H1 (cell line): ENCODE results near the gene RPL6. TPM values are rescaled to one million over a fixed set of nuclear protein-coding genes. Genes with fewer than 3 reads are reported as not detected.

Experiments used
- CTCF ChIA-PET: fragments of 300-600 bp; sonication (Branson Sonifier 250); formaldehyde crosslinking; loops from one replicate; lab custom pipeline; 2021; ENCODE audit not compliant: partially characterized antibody; lab: Charles Lee
- POLR2A ChIA-PET: fragments of 300-600 bp; sonication (Branson Sonifier 250); formaldehyde crosslinking; loops from one replicate; lab custom pipeline; 2021; ENCODE audit warnings: inconsistent platforms; ENCODE audit not compliant: partially characterized antibody; lab: Charles Lee
- DNase-seq, 2 experiments: peaks; one replicate each; pipeline versions ENCODE4 v3.0.0 to v3.0.0-alpha.2; 2010 to 2022; ENCODE audit warnings: low spot score in 2 of 2, low read depth in 1 of 2, mixed read lengths in 1 of 2
- FAIRE-seq: peaks from 2 replicates; lab custom pipeline; 2011; peaks lifted over from hg19 to GRCh38; lab: Jason Lieb, UNC
- H2AFZ ChIP-seq: 2 replicates; pipeline ENCODE4 v1.8.1; 2012; ENCODE audit warnings: low read length, inconsistent platforms
- H2AK5ac ChIP-seq: 2 replicates; pipeline ENCODE4 v1.6.1; 2013; ENCODE audit warnings: low read depth, low read length
- H2BK120ac ChIP-seq: replicated peaks from 2 replicates; pipeline ENCODE3; 2013; ENCODE audit warnings: low read depth, low read length, inconsistent platforms
- H2BK12ac ChIP-seq: 2 replicates; pipeline ENCODE4 v1.6.1; 2013; ENCODE audit warnings: low read depth, low read length
- H2BK15ac ChIP-seq: 2 replicates; pipeline ENCODE4 v1.6.1; 2013; ENCODE audit warnings: low read length
- H2BK20ac ChIP-seq: 2 replicates; pipeline ENCODE4 v1.6.1; 2013; ENCODE audit warnings: low read length
- H2BK5ac ChIP-seq: 2 replicates; pipeline ENCODE4 v1.6.1; 2013; ENCODE audit warnings: low read depth, low read length
- H3K14ac ChIP-seq: 2 replicates; pipeline ENCODE4 v1.6.1; 2013; ENCODE audit warnings: inconsistent platforms; ENCODE audit not compliant: insufficient read length
- H3K18ac ChIP-seq: 2 replicates; pipeline ENCODE4 v1.6.1; 2013; ENCODE audit warnings: low read length; ENCODE audit errors: extremely low read depth
- H3K23ac ChIP-seq: 2 replicates; pipeline ENCODE4 v1.6.1; 2013; ENCODE audit warnings: inconsistent platforms; ENCODE audit not compliant: insufficient read length
- H3K23me2 ChIP-seq: 2 replicates; pipeline ENCODE4 v1.6.1; 2013; ENCODE audit warnings: low read depth, low read length
- H3K27ac ChIP-seq: 2 replicates; pipeline ENCODE4 v1.6.1; 2011; ENCODE audit warnings: low read depth, low read length, inconsistent platforms
- H3K27me3 ChIP-seq, 4 experiments: replicated peaks in 1 of 4; 1 replicate in 1 of 4; 2 replicates in 3 of 4; pipeline versions ENCODE4 v1.6.1 to v1.8.1; 2011 to 2013; ENCODE audit warnings: low read length in 3 of 4, mild to moderate bottlenecking in 3 of 4, inconsistent platforms in 2 of 4, mixed read lengths in 2 of 4, moderate library complexity in 1 of 4; ENCODE audit not compliant: control insufficient read depth in 3 of 4, insufficient read depth in 3 of 4; ENCODE audit errors: extremely low read depth in 1 of 4
- H3K36me3 ChIP-seq, 4 experiments: 2 replicates each; pipeline versions ENCODE4 v1.6.1 to v1.8.1; 2011 to 2013; ENCODE audit warnings: mild to moderate bottlenecking in 4 of 4, low read length in 3 of 4, moderate library complexity in 2 of 4, control low read depth in 1 of 4, inconsistent platforms in 1 of 4; ENCODE audit not compliant: insufficient read depth in 4 of 4, control insufficient read depth in 2 of 4
- H3K4ac ChIP-seq: replicated peaks from 2 replicates; pipeline ENCODE3; 2013; ENCODE audit warnings: low read length, low read depth, mixed read lengths, inconsistent platforms; ENCODE audit not compliant: insufficient read length
- H3K4me1 ChIP-seq, 4 experiments: replicated peaks in 1 of 4; 1 replicate in 1 of 4; 2 replicates in 3 of 4; pipeline versions ENCODE4 v1.6.1 to v1.8.1; 2011 to 2013; ENCODE audit warnings: low read length in 3 of 4, inconsistent platforms in 2 of 4, mixed read lengths in 1 of 4; ENCODE audit not compliant: insufficient read depth in 4 of 4, control insufficient read depth in 3 of 4
- H3K4me2 ChIP-seq, 2 experiments: 2 replicates each; pipeline versions ENCODE4 v1.6.1 to v1.8.1; 2011 to 2013; ENCODE audit warnings: low read depth in 2 of 2, low read length in 2 of 2, control low read depth in 1 of 2, inconsistent platforms in 1 of 2, mild to moderate bottlenecking in 1 of 2; ENCODE audit not compliant: insufficient read depth in 1 of 2
- H3K4me3 ChIP-seq, 4 experiments: fragments of 200-600, 300-600 bp in 1 of 4; sonication (generic), shearing (Covaris generic), sonication (Bioruptor Twin) in 1 of 4; 2 replicates each; pipeline versions ENCODE4 v1.5.1 to v1.8.1; 2011 to 2016; ENCODE audit warnings: low read length in 4 of 4, low read depth in 3 of 4, control low read depth in 2 of 4, inconsistent platforms in 2 of 4, mild to moderate bottlenecking in 2 of 4, mixed read lengths in 1 of 4, moderate library complexity in 1 of 4; ENCODE audit not compliant: insufficient read depth in 2 of 4; ENCODE audit errors: extremely low read depth in 1 of 4
- H3K56ac ChIP-seq: replicated peaks from 2 replicates; pipeline ENCODE3; 2013; ENCODE audit warnings: low read depth, mild to moderate bottlenecking, mixed read lengths, low read length, inconsistent platforms; ENCODE audit not compliant: insufficient read length
- H3K79me1 ChIP-seq: 2 replicates; pipeline ENCODE4 v1.6.1; 2013; ENCODE audit warnings: low read depth, low read length, control low read depth
- H3K79me2 ChIP-seq, 2 experiments: 2 replicates each; pipeline versions ENCODE4 v1.6.1 to v1.8.1; 2012 to 2013; ENCODE audit warnings: low read length in 2 of 2, mild to moderate bottlenecking in 2 of 2, inconsistent platforms in 1 of 2; ENCODE audit not compliant: insufficient read depth in 2 of 2, control insufficient read depth in 1 of 2
- H3K9ac ChIP-seq, 4 experiments: replicated peaks in 1 of 4; 1 replicate in 1 of 4; 2 replicates in 3 of 4; pipeline versions ENCODE4 v1.6.1 to v1.8.1; 2011 to 2013; ENCODE audit warnings: low read depth in 3 of 4, low read length in 3 of 4, control low read depth in 2 of 4, mild to moderate bottlenecking in 2 of 4, moderate library complexity in 2 of 4, inconsistent platforms in 1 of 4; ENCODE audit errors: extremely low read depth in 1 of 4
- H3K9me3 ChIP-seq, 2 experiments: 2 replicates each; pipeline versions ENCODE4 v1.6.1 to v1.8.1; 2012 to 2013; ENCODE audit warnings: mild to moderate bottlenecking in 2 of 2, moderate library complexity in 2 of 2, control low read depth in 1 of 2, inconsistent platforms in 1 of 2, low read depth in 1 of 2, low read length in 1 of 2, mixed read lengths in 1 of 2; ENCODE audit not compliant: insufficient read depth in 2 of 2
- H4K20me1 ChIP-seq, 2 experiments: replicated peaks in 1 of 2; 2 replicates each; pipeline versions ENCODE3 to v1.8.1; 2011 to 2013; ENCODE audit warnings: inconsistent platforms in 2 of 2, low read length in 2 of 2, mild to moderate bottlenecking in 1 of 2; ENCODE audit not compliant: insufficient read depth in 2 of 2, control insufficient read depth in 1 of 2
- H4K5ac ChIP-seq: 2 replicates; pipeline ENCODE4 v1.6.1; 2013; ENCODE audit warnings: low read length, low read depth, mixed read lengths, inconsistent platforms; ENCODE audit not compliant: insufficient read length
- H4K8ac ChIP-seq: 2 replicates; pipeline ENCODE4 v1.8.0; 2013; ENCODE audit warnings: mild to moderate bottlenecking, moderate library complexity, low read length, inconsistent platforms; ENCODE audit not compliant: insufficient read depth; ENCODE audit errors: extremely low read depth
- H4K91ac ChIP-seq: replicated peaks from 2 replicates; pipeline ENCODE3; 2013; ENCODE audit warnings: low read length, mixed read lengths, inconsistent platforms; ENCODE audit not compliant: insufficient read length
- BACH1 ChIP-seq: IDR thresholded peaks from 2 replicates; pipeline ENCODE4 v1.6.1; 2012; ENCODE audit warnings: low read length, improper control_type of control experiment
- CTBP2 ChIP-seq: IDR thresholded peaks from 2 replicates; pipeline ENCODE4 v1.7.0; 2011; ENCODE audit warnings: borderline replicate concordance, mild to moderate bottlenecking, moderate library complexity, mixed read lengths, low read length; ENCODE audit not compliant: insufficient read depth, insufficient read length
- KDM5A ChIP-seq: fragments of 200-600 bp; IDR thresholded peaks from 2 replicates; pipeline ENCODE4 v1.7.1; 2012; ENCODE audit warnings: mild to moderate bottlenecking, low read length, inconsistent platforms, mixed read lengths
- MAFK ChIP-seq: IDR thresholded peaks from 2 replicates; pipeline ENCODE4 v1.6.1; 2012; ENCODE audit warnings: low read depth, mild to moderate bottlenecking, improper control_type of control experiment, low read length
- POLR2AphosphoS5 ChIP-seq: IDR thresholded peaks from 2 replicates; pipeline ENCODE4 v1.6.1; 2011; ENCODE audit warnings: low read depth, low read length
- POU5F1 ChIP-seq: IDR thresholded peaks from 2 replicates; pipeline ENCODE4 v1.6.1; 2011; ENCODE audit warnings: low read depth, mild to moderate bottlenecking, low read length, moderate library complexity
- RFX5 ChIP-seq: IDR thresholded peaks from 2 replicates; pipeline ENCODE4 v1.6.1; 2011; ENCODE audit warnings: low read depth, low read length, improper control_type of control experiment, borderline replicate concordance
- SP2 ChIP-seq: IDR thresholded peaks from 2 replicates; pipeline ENCODE4 v1.6.1; 2012; ENCODE audit warnings: mild to moderate bottlenecking, low read length, inconsistent platforms
- SRF ChIP-seq: IDR thresholded peaks from 2 replicates; pipeline ENCODE4 v1.6.1; 2011; ENCODE audit warnings: mild to moderate bottlenecking, low read depth, low read length, moderate library complexity
- TCF12 ChIP-seq: IDR thresholded peaks from 2 replicates; pipeline ENCODE4 v1.6.1; 2011; ENCODE audit warnings: low read depth, mild to moderate bottlenecking, low read length
- WGBS, 2 experiments: shearing (Covaris generic) in 1 of 2; methylation state at CpG; one replicate each; pipeline versions ENCODE4 v1.1.6 to v1.1.7; 2013 to 2015; ENCODE audit warnings: low lambda C conversion rate in 2 of 2, mixed read lengths in 2 of 2, inconsistent platforms in 1 of 2, low coverage in 1 of 2, missing lambda C conversion rate in 1 of 2; ENCODE audit not compliant: insufficient replicate concordance in 2 of 2, insufficient coverage in 1 of 2, insufficient read length in 1 of 2; ENCODE audit errors: extremely low coverage in 1 of 2, missing lambda C conversion rate in 1 of 2; 5-methylcytosine and 5-hydroxymethylcytosine counted together
- polyA plus RNA-seq, 7 experiments: library from polyadenylated mRNA; depleted of rRNA in 3 of 7; stranded (reverse) in 5 of 7; unstranded in 2 of 7; fragments of >200 nt in 5 of 7; fragments of 200-250 nt in 2 of 7; gene quantifications; 1 replicate in 5 of 7; 2 replicates in 1 of 7; 4 replicates in 1 of 7; pipeline versions ENCODE4 v1.2.1 to v1.2.3, GENCODE V29; 2011 to 2013; ENCODE audit warnings: missing spikeins in 2 of 7, mixed read lengths in 2 of 7
- total RNA-seq: library from RNA; stranded (reverse); fragmentation: NEBNext Ultra II Directional; extraction: Animal tissue kit (Norgen Biotek cat#: 25700); gene quantifications from 2 replicates; pipeline ENCODE4 v1.2.1, GENCODE V29; 2021
- TF ChIP-seq, protein P1 (sequence below): IDR thresholded peaks from 2 replicates; pipeline ENCODE4 v1.6.1; 2012; ENCODE audit warnings: low read length, inconsistent platforms
- TF ChIP-seq, protein P2 (sequence below): IDR thresholded peaks from 2 replicates; pipeline ENCODE4 v1.6.1; 2011; ENCODE audit warnings: low read length, improper control_type of control experiment

RPL6 gene
- total and polyA plus RNA-seq, 2 of the 8 experiments (the other 6 are each of a cell fraction or from before 2014, with no cell fraction given), result 1,073 to 1,643 TPM

GRCh38 chr12:112422531-112422930 is 13.1 kb upstream of the RPL6 start:
- Histone ChIP-seq H2AFZ (no peak overlapping the region), H3K79me1 (peaks cover 3% of the 10 kb centered on the region; the same call in 1 of the 2 replicates), H3K56ac (no peak overlapping the region), H3K14ac (no peak overlapping the region), H3K9me3 (no peaks in the 10 kb centered on the region), H3K23ac (no peak overlapping the region), H3K4ac (no peak overlapping the region), H3K36me3 (no peaks in the 10 kb centered on the region; a peak in 1 of 8 replicates), H3K18ac (no peak overlapping the region), H2AK5ac (no peak overlapping the region), H4K91ac (no peak overlapping the region), H3K27me3 (no peaks in the 10 kb centered on the region), H3K4me1 (no peaks in the 10 kb centered on the region), H3K4me2 (no peak overlapping the region), H4K20me1 (peaks cover 0 to 5% of the 10 kb centered on the region in 2 experiments), H2BK12ac (no peak overlapping the region), H3K9ac (no peak overlapping the region), H2BK20ac (no peak overlapping the region), H4K8ac (no peak overlapping the region), H4K5ac (no peak overlapping the region), H2BK15ac (no peak overlapping the region), H3K23me2 (0 out of 2 replicates have a peak, but pooled peaks cover 2% of the 10 kb centered on the region), H2BK5ac (no peak overlapping the region), H3K79me2 (peaks cover 13 to 79% of the 10 kb centered on the region in 2 experiments), H3K27ac (no peak overlapping the region), H3K4me3 (no peak overlapping the region), H2BK120ac (no peak overlapping the region)
- ChIA-PET CTCF (interaction anchor here (0.6 kb wide), 1 partner anchor 183 kb away, joined by 3 read pairs; no protein-coding TSS in a partner anchor), POLR2A (interaction anchor here (1.0 to 3.7 kb wide), 4 partner anchors 11 to 20 kb away, joined by 3 to 13 read pairs (median 4); no protein-coding TSS in a partner anchor)
- DNase-seq, result no peak
- 82% methylated on average over 5 of the region's 5 CpGs; no CpG with 5 or more reads in 1 of the 2 experiments for WGBS, 2 experiments
- FAIRE-seq, result no peak
- TF ChIP-seq POU5F1 (no peak), SRF (no peak), KDM5A (no peak), SP2 (no peak), BACH1 (no peak), MAFK (no peak), POLR2AphosphoS5 (no peak), CTBP2 (no peak), RFX5 (no peak), TCF12 (no peak)
- TF ChIP-seq, protein P1, sequence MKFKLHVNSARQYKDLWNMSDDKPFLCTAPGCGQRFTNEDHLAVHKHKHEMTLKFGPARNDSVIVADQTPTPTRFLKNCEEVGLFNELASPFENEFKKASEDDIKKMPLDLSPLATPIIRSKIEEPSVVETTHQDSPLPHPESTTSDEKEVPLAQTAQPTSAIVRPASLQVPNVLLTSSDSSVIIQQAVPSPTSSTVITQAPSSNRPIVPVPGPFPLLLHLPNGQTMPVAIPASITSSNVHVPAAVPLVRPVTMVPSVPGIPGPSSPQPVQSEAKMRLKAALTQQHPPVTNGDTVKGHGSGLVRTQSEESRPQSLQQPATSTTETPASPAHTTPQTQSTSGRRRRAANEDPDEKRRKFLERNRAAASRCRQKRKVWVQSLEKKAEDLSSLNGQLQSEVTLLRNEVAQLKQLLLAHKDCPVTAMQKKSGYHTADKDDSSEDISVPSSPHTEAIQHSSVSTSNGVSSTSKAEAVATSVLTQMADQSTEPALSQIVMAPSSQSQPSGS, result no peak
- TF ChIP-seq, protein P2, sequence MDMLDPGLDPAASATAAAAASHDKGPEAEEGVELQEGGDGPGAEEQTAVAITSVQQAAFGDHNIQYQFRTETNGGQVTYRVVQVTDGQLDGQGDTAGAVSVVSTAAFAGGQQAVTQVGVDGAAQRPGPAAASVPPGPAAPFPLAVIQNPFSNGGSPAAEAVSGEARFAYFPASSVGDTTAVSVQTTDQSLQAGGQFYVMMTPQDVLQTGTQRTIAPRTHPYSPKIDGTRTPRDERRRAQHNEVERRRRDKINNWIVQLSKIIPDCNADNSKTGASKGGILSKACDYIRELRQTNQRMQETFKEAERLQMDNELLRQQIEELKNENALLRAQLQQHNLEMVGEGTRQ, result no peak
